Keratinocyte (primary cell): Measurements from ENCODE around the gene KDSR. TPM values are rescaled to one million over a fixed set of nuclear protein-coding genes. Genes with fewer than 3 reads are reported as not detected.

Source experiments
- DNase-seq: peaks from one replicate; pipeline ENCODE4 v3.0.0-alpha.2; 2011; ENCODE audit warnings: low read depth, missing footprints, low spot score
- FAIRE-seq: peaks from 2 replicates; lab custom pipeline; 2011; peaks lifted over from hg19 to GRCh38; lab: Jason Lieb, UNC
- H2AFZ ChIP-seq: 2 replicates; pipeline ENCODE4 v1.6.0; 2012; ENCODE audit warnings: low read length, control low read depth, inconsistent platforms; ENCODE audit not compliant: control insufficient read depth
- H3K27ac ChIP-seq: 2 replicates; pipeline ENCODE4 v1.5.1; 2011; ENCODE audit warnings: low read length; ENCODE audit not compliant: control insufficient read depth, insufficient read depth
- H3K27me3 ChIP-seq: 3 replicates; pipeline ENCODE4 v1.6.0; 2011; ENCODE audit warnings: low read length; ENCODE audit not compliant: control insufficient read depth, insufficient read depth; ENCODE audit errors: extremely low read depth
- H3K36me3 ChIP-seq, 2 experiments: 2 replicates in 1 of 2; 3 replicates in 1 of 2; pipeline ENCODE4 v1.5.1; 2011; ENCODE audit warnings: low read length in 2 of 2, mild to moderate bottlenecking in 1 of 2; ENCODE audit not compliant: control insufficient read depth in 2 of 2, insufficient read depth in 2 of 2; ENCODE audit errors: extremely low read depth in 1 of 2
- H3K4me1 ChIP-seq: 3 replicates; pipeline ENCODE4 v1.5.1; 2011; ENCODE audit warnings: low read length; ENCODE audit not compliant: control insufficient read depth, insufficient read depth; ENCODE audit errors: extremely low read depth
- H3K4me2 ChIP-seq: 3 replicates; pipeline ENCODE4 v1.6.0; 2011; ENCODE audit warnings: low read depth, low read length; ENCODE audit not compliant: control insufficient read depth, insufficient read depth; ENCODE audit errors: extremely low read depth
- H3K4me3 ChIP-seq, 3 experiments: fragments of 200-600 bp in 1 of 3; sonication (generic) in 1 of 3; 2 replicates in 2 of 3; 3 replicates in 1 of 3; pipeline ENCODE4 v1.5.1; 2011 to 2016; ENCODE audit warnings: low read length in 3 of 3, mild to moderate bottlenecking in 3 of 3, control low read depth in 2 of 3, inconsistent platforms in 1 of 3, low read depth in 1 of 3, mixed read lengths in 1 of 3, mixed run types in 1 of 3, moderate library complexity in 1 of 3; ENCODE audit not compliant: control insufficient read depth in 2 of 3, insufficient read depth in 2 of 3; ENCODE audit errors: extremely low read depth in 1 of 3
- H3K79me2 ChIP-seq: 2 replicates; pipeline ENCODE4 v1.6.0; 2012; ENCODE audit warnings: low read length; ENCODE audit not compliant: control insufficient read depth, insufficient read depth
- H3K9ac ChIP-seq: 3 replicates; pipeline ENCODE4 v1.6.0; 2011; ENCODE audit warnings: low read length; ENCODE audit not compliant: control insufficient read depth, insufficient read depth; ENCODE audit errors: extremely low read depth
- H3K9me1 ChIP-seq: 3 replicates; pipeline ENCODE4 v1.6.0; 2011; ENCODE audit warnings: low read length; ENCODE audit not compliant: control insufficient read depth, insufficient read depth; ENCODE audit errors: extremely low read depth
- H3K9me3 ChIP-seq: 2 replicates; pipeline ENCODE4 v1.5.1; 2012; ENCODE audit warnings: low read depth, low read length; ENCODE audit not compliant: control insufficient read depth
- H4K20me1 ChIP-seq: 3 replicates; pipeline ENCODE4 v1.6.0; 2011; ENCODE audit warnings: low read length; ENCODE audit not compliant: control insufficient read depth, insufficient read depth; ENCODE audit errors: extremely low read depth
- EZH2 ChIP-seq: IDR thresholded peaks from one replicate; pipeline ENCODE4 v1.6.1; 2012; ENCODE audit warnings: inconsistent platforms, mild to moderate bottlenecking, low read length, moderate library complexity
- dilution Hi-C: fragments of 300-500 bp; cut with MboI; formaldehyde crosslinking; loops from one replicate; pipeline ENCODE4 v1.7.0; 2020; ENCODE audit warnings: low sequenced_read_pairs; ENCODE audit not compliant: extremely low pct_ligation_motif_present
- polyA plus RNA-seq, 5 experiments: library from polyadenylated mRNA; depleted of rRNA in 3 of 5; stranded (reverse) in 3 of 5; stranded (forward) in 1 of 5; unstranded in 1 of 5; fragments of >200 nt; gene quantifications; 1 replicate in 1 of 5; 2 replicates in 3 of 5; 3 replicates in 1 of 5; pipeline versions ENCODE4 v1.2.1 to v1.2.3, GENCODE V29; 2011 to 2012; ENCODE audit warnings: missing spikeins in 2 of 5, low read depth in 1 of 5, low replicate concordance in 1 of 5
- TF ChIP-seq, protein P1 (sequence below), 3 experiments: IDR thresholded peaks in 1 of 3; conservative IDR thresholded peaks in 1 of 3; optimal IDR thresholded peaks in 1 of 3; 2 replicates in 2 of 3; 3 replicates in 1 of 3; pipeline versions ENCODE3 to v1.5.1; 2011; ENCODE audit warnings: low read length in 3 of 3, mild to moderate bottlenecking in 3 of 3, moderate library complexity in 2 of 3, control low read depth in 1 of 3, inconsistent platforms in 1 of 3; ENCODE audit not compliant: insufficient read depth in 2 of 3; ENCODE audit errors: extremely low read depth in 1 of 3

The KDSR gene
- polyA plus RNA-seq, 1 donor (not counting 4 experiments of a cell fraction or from before 2014, with no cell fraction given), result 68.6 TPM

DNA sequence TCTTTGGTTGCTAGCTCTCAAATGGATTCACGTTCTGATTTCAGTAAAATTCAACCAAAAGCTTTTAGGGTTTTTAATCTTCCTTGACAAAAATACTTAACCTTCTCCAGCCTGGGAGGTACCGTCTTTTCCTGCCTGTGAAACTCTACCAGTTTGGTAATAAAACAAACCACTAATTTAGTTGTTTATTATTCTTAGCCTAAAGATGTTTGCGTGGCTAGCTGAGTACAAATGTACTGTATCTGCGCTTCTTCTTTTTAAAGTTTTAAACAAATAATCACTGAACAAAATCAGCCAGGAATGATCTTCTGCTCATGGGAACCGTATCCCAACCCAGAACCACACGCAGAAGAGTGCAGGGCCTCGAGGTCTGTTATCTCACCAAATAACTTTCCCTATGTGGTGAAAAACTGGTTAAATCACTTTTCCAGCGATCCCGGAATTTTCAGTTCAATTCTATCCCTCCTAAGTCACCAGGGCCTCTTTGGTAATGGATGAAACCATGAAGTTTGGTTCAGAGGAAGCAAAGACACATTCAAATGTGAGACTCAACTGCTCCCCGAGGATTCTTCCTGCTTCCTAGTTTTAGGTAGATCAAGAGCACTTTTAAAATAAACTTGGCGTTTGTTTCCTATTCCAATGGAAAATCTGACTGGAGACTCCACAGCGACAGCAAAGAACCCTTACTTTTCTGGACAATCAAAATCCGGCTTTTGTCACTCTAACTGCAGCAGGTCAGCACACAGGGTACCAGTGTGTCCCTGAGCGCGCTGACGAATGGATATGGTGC is 83.5 kb downstream of the KDSR start:
- no peaks in the 10 kb centered on the region for H3K4me1 ChIP-seq
- no peak for TF ChIP-seq EZH2
- TF ChIP-seq, protein P1, sequence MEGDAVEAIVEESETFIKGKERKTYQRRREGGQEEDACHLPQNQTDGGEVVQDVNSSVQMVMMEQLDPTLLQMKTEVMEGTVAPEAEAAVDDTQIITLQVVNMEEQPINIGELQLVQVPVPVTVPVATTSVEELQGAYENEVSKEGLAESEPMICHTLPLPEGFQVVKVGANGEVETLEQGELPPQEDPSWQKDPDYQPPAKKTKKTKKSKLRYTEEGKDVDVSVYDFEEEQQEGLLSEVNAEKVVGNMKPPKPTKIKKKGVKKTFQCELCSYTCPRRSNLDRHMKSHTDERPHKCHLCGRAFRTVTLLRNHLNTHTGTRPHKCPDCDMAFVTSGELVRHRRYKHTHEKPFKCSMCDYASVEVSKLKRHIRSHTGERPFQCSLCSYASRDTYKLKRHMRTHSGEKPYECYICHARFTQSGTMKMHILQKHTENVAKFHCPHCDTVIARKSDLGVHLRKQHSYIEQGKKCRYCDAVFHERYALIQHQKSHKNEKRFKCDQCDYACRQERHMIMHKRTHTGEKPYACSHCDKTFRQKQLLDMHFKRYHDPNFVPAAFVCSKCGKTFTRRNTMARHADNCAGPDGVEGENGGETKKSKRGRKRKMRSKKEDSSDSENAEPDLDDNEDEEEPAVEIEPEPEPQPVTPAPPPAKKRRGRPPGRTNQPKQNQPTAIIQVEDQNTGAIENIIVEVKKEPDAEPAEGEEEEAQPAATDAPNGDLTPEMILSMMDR (optimal IDR thresholded peaks at IDR 0.05 in 1 of 3, IDR thresholded peaks at IDR 0.05 in 1 of 3, conservative IDR thresholded peaks at IDR 0.05 in 1 of 3; ENCODE audit: extremely low read depth in 1 of 3, insufficient read depth in 2 of 3, low read length in 3 of 3), result no peak
- no peaks in the 10 kb centered on the region for H4K20me1 ChIP-seq
- H3K9ac ChIP-seq, result no peak overlapping the region
- FAIRE-seq, result no peak
- no peak for DNase-seq
- no peaks in the 10 kb centered on the region for H3K27me3 ChIP-seq
- H3K4me3 ChIP-seq, result no peak overlapping the region
- no peaks in the 10 kb centered on the region for H3K79me2 ChIP-seq
- H3K36me3 ChIP-seq, result no peaks in the 10 kb centered on the region
- no peak overlapping the region for H3K27ac ChIP-seq
- H3K9me3 ChIP-seq, result no peaks in the 10 kb centered on the region
- dilution Hi-C loops, result no loop called here
- H2AFZ ChIP-seq, result no peak overlapping the region
- H3K4me2 ChIP-seq, result no peak overlapping the region
- H3K9me1 ChIP-seq, result no peaks in the 10 kb centered on the region

DNA sequence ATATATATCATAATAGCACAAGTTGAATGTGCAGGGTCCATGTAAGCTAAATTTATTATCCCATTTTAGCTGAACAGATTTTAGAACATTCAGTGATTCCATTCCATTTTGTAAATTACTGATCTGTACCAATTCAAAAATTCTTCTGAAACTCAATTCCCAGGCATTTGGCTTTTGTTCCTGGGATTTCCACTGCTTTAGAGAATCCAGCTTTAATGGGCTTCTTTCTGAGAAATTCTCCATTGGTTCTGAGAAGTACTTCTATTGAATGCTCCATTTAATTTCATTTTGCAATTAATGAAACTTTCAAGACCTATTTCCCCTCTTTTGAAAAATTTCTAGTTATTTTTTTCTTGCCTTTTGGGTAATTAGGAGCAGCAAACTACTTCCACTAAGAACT is 84.2 kb downstream of the KDSR start:
- Histone ChIP-seq H4K20me1 (no peaks in the 10 kb centered on the region), H3K9me3 (no peaks in the 10 kb centered on the region), H3K9me1 (no peaks in the 10 kb centered on the region), H3K4me2 (no peak overlapping the region), H3K36me3 (no peaks in the 10 kb centered on the region), H3K27me3 (no peaks in the 10 kb centered on the region), H3K9ac (no peak overlapping the region), H3K4me1 (no peaks in the 10 kb centered on the region), H3K4me3 (no peak overlapping the region), H3K27ac (no peak overlapping the region), H2AFZ (no peak overlapping the region), H3K79me2 (no peaks in the 10 kb centered on the region)
- FAIRE-seq (no peak), DNase-seq (no peak)
- TF ChIP-seq, protein P1 (optimal IDR thresholded peaks at IDR 0.05 in 1 of 3, IDR thresholded peaks at IDR 0.05 in 1 of 3, conservative IDR thresholded peaks at IDR 0.05 in 1 of 3; ENCODE audit: extremely low read depth in 1 of 3, insufficient read depth in 2 of 3, low read length in 3 of 3), result no peak
- TF ChIP-seq EZH2, result no peak
- dilution Hi-C loops, result no loop called here

Other genes starting within 250 kb of the KDSR start
- gene BCL2, start 47.4 kb downstream of the KDSR start, polyA plus RNA-seq, result 0.09 to 0.36 TPM (median 0.30 TPM) in 3 replicates
- gene VPS4B, start 55.3 kb upstream of the KDSR start, polyA plus RNA-seq, result 45.7 to 65.3 TPM (median 54.9 TPM) in 3 replicates
- gene SERPINB5, start 109.8 kb upstream of the KDSR start, polyA plus RNA-seq, result 473 to 1,046 TPM (median 833 TPM) in 3 replicates
- 0.05 to 0.21 TPM (median 0.10 TPM) in 3 replicates for gene SERPINB12, start 175.2 kb upstream of the KDSR start, polyA plus RNA-seq
- 15.5 to 69.8 TPM (median 44.6 TPM) in 3 replicates for gene SERPINB13, start 220.1 kb upstream of the KDSR start, polyA plus RNA-seq